Spleen (tissue), 11 donors: Measurements from ENCODE around the gene PGS1. TPM values are rescaled to one million over a fixed set of nuclear protein-coding genes. Genes with fewer than 3 reads are reported as not detected.

Experiments used
- DNase-seq: peaks from one replicate; pipeline ENCODE4 v3.0.0-alpha.2; 2020
- H3K27ac ChIP-seq, 8 donors: fragments of 200-600 bp; sonication (generic) in 7 of 8; 1 replicate in 4 of 8; 2 replicates in 4 of 8; pipeline versions ENCODE4 v1.5.0 to v1.8.0; 2016 to 2021; ENCODE audit warnings: inconsistent platforms in 4 of 8, mild to moderate bottlenecking in 4 of 8, moderate library complexity in 1 of 8
- H3K27me3 ChIP-seq, 7 donors: fragments of 200-600 bp; sonication (generic) in 6 of 7; replicated peaks in 1 of 7; 1 replicate in 4 of 7; 2 replicates in 3 of 7; pipeline versions ENCODE4 v1.5.0 to v1.8.0; 2016 to 2021; ENCODE audit warnings: inconsistent platforms in 3 of 7, mild to moderate bottlenecking in 1 of 7
- H3K36me3 ChIP-seq, 6 donors: fragments of 200-600 bp; sonication (generic) in 5 of 6; 1 replicate in 4 of 6; 2 replicates in 2 of 6; pipeline versions ENCODE4 v1.5.0 to v1.8.0; 2016 to 2021; ENCODE audit warnings: inconsistent platforms in 2 of 6
- H3K4me1 ChIP-seq, 6 donors: fragments of 200-600 bp; sonication (generic) in 5 of 6; 1 replicate in 3 of 6; 2 replicates in 3 of 6; pipeline versions ENCODE4 v1.5.0 to v1.8.0; 2016 to 2021; ENCODE audit warnings: inconsistent platforms in 3 of 6
- H3K4me3 ChIP-seq, 8 donors: fragments of 200-600 bp; sonication (generic) in 7 of 8; 1 replicate in 4 of 8; 2 replicates in 4 of 8; pipeline versions ENCODE4 v1.5.0 to v1.8.0; 2016 to 2021; ENCODE audit warnings: inconsistent platforms in 4 of 8, mild to moderate bottlenecking in 4 of 8, moderate library complexity in 2 of 8
- H3K9me3 ChIP-seq, 8 donors: fragments of 200-600 bp; sonication (generic) in 7 of 8; 1 replicate in 4 of 8; 2 replicates in 4 of 8; pipeline versions ENCODE4 v1.5.0 to v1.8.0; 2016 to 2021; ENCODE audit warnings: inconsistent platforms in 4 of 8
- CTCF ChIP-seq, 11 experiments: fragments of 200-600 bp in 7 of 11; fragments of 450-650 bp in 4 of 11; sonication (generic) in 4 of 11; IDR thresholded peaks in 8 of 11; conservative IDR thresholded peaks in 3 of 11; 1 replicate in 7 of 11; 2 replicates in 4 of 11; pipeline versions ENCODE4 v1.4.0 to v1.8.0; 2016 to 2021; ENCODE audit warnings: antibody characterized with exemption in 11 of 11, inconsistent platforms in 4 of 11, mild to moderate bottlenecking in 1 of 11
- POLR2A ChIP-seq, 3 donors: fragments of 450-650 bp; IDR thresholded peaks; one replicate each; pipeline ENCODE4 v1.5.1; 2017; ENCODE audit warnings: antibody characterized with exemption in 3 of 3, mild to moderate bottlenecking in 1 of 3
- POLR2AphosphoS5 ChIP-seq, 3 donors: sonication (generic); formaldehyde crosslinking; IDR thresholded peaks; one replicate each; pipeline ENCODE4 v1.5.1; 2017; ENCODE audit warnings: antibody characterized with exemption in 3 of 3
- WGBS, 5 donors: extraction: QIAGEN DNeasy Blood & Tissue Kit in 3 of 5; methylation state at CpG; one replicate each; pipeline versions ENCODE4 v1.1.5 to v1.1.7; 2013 to 2018; 5-methylcytosine and 5-hydroxymethylcytosine counted together
- intact Hi-C: fragments of 100-400 bp; cut with DNase I; formaldehyde crosslinking; loops from one replicate; pipeline ENCODE4 v1.15.0; 2023; ENCODE audit warnings: low total_unique reads
- polyA plus RNA-seq, 3 donors: library from polyadenylated mRNA; stranded (reverse); fragments of 200-250 nt; gene quantifications; one replicate each; pipeline ENCODE4 v1.2.1, GENCODE V29; 2013
- total RNA-seq, 7 donors: library from RNA; depleted of rRNA in 3 of 7; stranded (reverse); fragments of >200 nt in 3 of 7; fragmentation: NEBNext Ultra II Directional in 4 of 7; extraction: Animal tissue kit (Norgen Biotek cat#: 25700) in 4 of 7; gene quantifications; one replicate each; pipeline versions ENCODE4 v1.1.0 to v1.2.1, GENCODE V29; 2016 to 2021
- donor health status: healthy with polysubstance abuse.
- donor health status: DM: no; HTN: no; CAD: no; lungs with moderate emphysema.
- donor health status: DM: no; HTN: no; CAD: no.
- donor health status: Bipolar disorder and iron deficiency.
- donor health status: healthy.
- donor health status: DM: no; HTN: no; CAD: no.
- donor health status: DM: yes; HTN: yes; CAD: no.

The PGS1 gene
- total and polyA plus RNA-seq, 10 donors = 20.0 to 217 (median 109) TPM

- peaks cover 0 to 14% (median 2%) of the 10 kb centered on the region in 6 donors for H3K4me1 ChIP-seq
- WGBS, 5 donors = 64 to 71% (median 67%) methylated on average over 13 to 18 of the region's 18 CpGs
- DNase-seq = no peak
- H3K4me3 ChIP-seq = no peak overlapping the region
- TF ChIP-seq CTCF (IDR thresholded peaks at IDR 0.05 in 8 of 11, conservative IDR thresholded peaks at IDR 0.05 in 3 of 11) = no peak
- TF ChIP-seq POLR2AphosphoS5 (IDR thresholded peaks at IDR 0.05) = peak in 1 of 3 donors; percentile 68
- peaks cover 0 to 14% (median 4%) of the 10 kb centered on the region in 6 donors for H3K36me3 ChIP-seq
- H3K9me3 ChIP-seq = no peaks in the 10 kb centered on the region
- intact Hi-C loops = no loop called here
- H3K27ac ChIP-seq = no peak overlapping the region
- H3K27me3 ChIP-seq = peaks cover 0 to 14% (median 0%) of the 10 kb centered on the region in 7 donors
Observed at GRCh38 chr17:78434455-78435329, 56.2 kb downstream of the PGS1 start.

- intact Hi-C loops = no loop called here
- DNase-seq = no peak
- no peaks in the 10 kb centered on the region for H3K9me3 ChIP-seq
- 76 to 86% (median 81%) methylated on average over 19 of the region's 19 CpGs for WGBS, 5 donors
- H3K27ac ChIP-seq = no peak overlapping the region
- TF ChIP-seq POLR2A (IDR thresholded peaks at IDR 0.05) (no peak), POLR2AphosphoS5 (IDR thresholded peaks at IDR 0.05) (peak; percentile 3 to 69 (median 28))
- H3K27me3 ChIP-seq = peaks cover 0 to 14% (median 0%) of the 10 kb centered on the region in 7 donors
- no peak overlapping the region for H3K4me3 ChIP-seq
- H3K36me3 ChIP-seq = peaks cover 0 to 6% (median 0%) of the 10 kb centered on the region in 6 donors
- H3K4me1 ChIP-seq = peaks cover 0 to 14% (median 2%) of the 10 kb centered on the region in 6 donors
Observed at GRCh38 chr17:78435330-78436005, 57.0 kb downstream of the PGS1 start.

GRCh38 chr17:78437508-78438169, 59.2 kb downstream of the PGS1 start:
- WGBS, 5 donors = 84 to 91% (median 86%) methylated on average over 18 to 20 of the region's 20 CpGs
- no peak for DNase-seq
- TF ChIP-seq POLR2AphosphoS5 (IDR thresholded peaks at IDR 0.05) (peak in 2 of 3 donors; percentile 7 to 67), POLR2A (IDR thresholded peaks at IDR 0.05) (no peak), CTCF (IDR thresholded peaks at IDR 0.05 in 8 of 11, conservative IDR thresholded peaks at IDR 0.05 in 3 of 11) (no peak)

GRCh38 chr17:78438271-78438691, 59.8 kb downstream of the PGS1 start:
- Histone ChIP-seq H3K36me3 (no peaks in the 10 kb centered on the region), H3K27me3 (peaks cover 0 to 14% (median 0%) of the 10 kb centered on the region in 7 donors), H3K4me1 (peaks cover 4 to 30% (median 18%) of the 10 kb centered on the region in 6 donors), H3K27ac (no peak overlapping the region), H3K9me3 (no peaks in the 10 kb centered on the region), H3K4me3 (no peak overlapping the region)
- intact Hi-C loops = no loop called here
- DNase-seq = no peak
- no peak for TF ChIP-seq POLR2A (IDR thresholded peaks at IDR 0.05)
- TF ChIP-seq POLR2AphosphoS5 (IDR thresholded peaks at IDR 0.05) = no peak
- TF ChIP-seq CTCF (IDR thresholded peaks at IDR 0.05 in 8 of 11, conservative IDR thresholded peaks at IDR 0.05 in 3 of 11) = no peak
- 85 to 95% (median 92%) methylated on average over 9 to 10 of the region's 10 CpGs for WGBS, 5 donors

More at GRCh38 chr17:78437508-78438169, 59.2 kb downstream of the PGS1 start:
- Histone ChIP-seq H3K27me3 (peaks cover 0 to 14% (median 0%) of the 10 kb centered on the region in 7 donors), H3K36me3 (no peaks in the 10 kb centered on the region), H3K27ac (no peak overlapping the region), H3K9me3 (no peaks in the 10 kb centered on the region), H3K4me3 (no peak overlapping the region), H3K4me1 (peaks cover 4 to 23% (median 13%) of the 10 kb centered on the region in 6 donors)
- intact Hi-C loops = no loop called here
